ENCODE results near the gene S100A8. TPM values are rescaled to one million over a fixed set of nuclear protein-coding genes. Genes with fewer than 3 reads are reported as not detected.

Gene S100A8
- total RNA-seq, 1 experiment from 2014 or later = 1.4 TPM

- no peak for TF ChIP-seq ZBTB33 (IDR thresholded peaks at IDR 0.05; ENCODE audit: extremely low read depth, insufficient replicate concordance, low read length)
- no peak for TF ChIP-seq EGR1 (IDR thresholded peaks at IDR 0.05; ENCODE audit: low read depth)
- 0 out of 2 replicates have a peak, but pooled peaks have one; percentile 14 for TF ChIP-seq JUND (IDR thresholded peaks at IDR 0.05)
- no peak for TF ChIP-seq ATF3 (IDR thresholded peaks at IDR 0.05)
- TF ChIP-seq REST (IDR thresholded peaks at IDR 0.05; ENCODE audit: low read depth) = peak; percentile 99
- Histone ChIP-seq H3K36me3 (ENCODE audit: control insufficient read depth in 1 of 2, insufficient read depth in 2 of 2, low read length in 2 of 2) (no peaks in the 10 kb centered on the region), H3K4me3 (replicated peaks in 1 of 2; ENCODE audit: low read depth in 1 of 2, low read length in 2 of 2) (no peak overlapping the region), H3K9me2 (ENCODE audit: insufficient read depth) (no peaks in the 10 kb centered on the region), H3K27me3 (ENCODE audit: insufficient read depth, low read length) (peaks cover 77% of the 10 kb centered on the region), H3K27ac (ENCODE audit: low read depth, low read length) (no peak overlapping the region), H4K20me1 (ENCODE audit: insufficient read depth) (no peaks in the 10 kb centered on the region), H3K4me1 (ENCODE audit: control insufficient read depth in 1 of 2, insufficient read depth in 2 of 2, low read length in 2 of 2) (no peaks in the 10 kb centered on the region), H3K9me3 (ENCODE audit: control insufficient read depth in 1 of 2, insufficient read depth in 1 of 2, low read depth in 1 of 2, low read length in 2 of 2) (no peaks in the 10 kb centered on the region), H2AFZ (ENCODE audit: low read depth, low read length, poor library complexity, severe bottlenecking) (no peak overlapping the region), H3K4me2 (ENCODE audit: low read length) (no peak overlapping the region), H3K79me2 (ENCODE audit: insufficient read depth, low read length) (no peaks in the 10 kb centered on the region), H3K9ac (ENCODE audit: low read length) (no peak overlapping the region)
- ChIA-PET CTCF (no interaction called here), RAD21 (ENCODE audit: low non-redundant PET in 1 of 2, low total read pairs in 2 of 2, uncharacterized antibody in 2 of 2, unreplicated experiment in 2 of 2) (no interaction called here), POLR2A (no interaction called here)
- DNase-seq (ENCODE audit: low read depth, low spot score) (peak; percentile 28), ATAC-seq (peak; percentile 74)
- BruUV-seq (replicated peaks) = no TSS peak
- intact Hi-C loops (cut with micrococcal nuclease) = loop anchor here (2.0 kb wide), 1 partner anchor 28 kb away; no protein-coding TSS in a partner anchor
These were observed 31.7 kb upstream of the S100A8 start for GRCh38 chr1:153422450-153423068.

All from HCT116 (cell line).